ENCODE data around the gene CAPZB.

The CAPZB gene

DNA sequence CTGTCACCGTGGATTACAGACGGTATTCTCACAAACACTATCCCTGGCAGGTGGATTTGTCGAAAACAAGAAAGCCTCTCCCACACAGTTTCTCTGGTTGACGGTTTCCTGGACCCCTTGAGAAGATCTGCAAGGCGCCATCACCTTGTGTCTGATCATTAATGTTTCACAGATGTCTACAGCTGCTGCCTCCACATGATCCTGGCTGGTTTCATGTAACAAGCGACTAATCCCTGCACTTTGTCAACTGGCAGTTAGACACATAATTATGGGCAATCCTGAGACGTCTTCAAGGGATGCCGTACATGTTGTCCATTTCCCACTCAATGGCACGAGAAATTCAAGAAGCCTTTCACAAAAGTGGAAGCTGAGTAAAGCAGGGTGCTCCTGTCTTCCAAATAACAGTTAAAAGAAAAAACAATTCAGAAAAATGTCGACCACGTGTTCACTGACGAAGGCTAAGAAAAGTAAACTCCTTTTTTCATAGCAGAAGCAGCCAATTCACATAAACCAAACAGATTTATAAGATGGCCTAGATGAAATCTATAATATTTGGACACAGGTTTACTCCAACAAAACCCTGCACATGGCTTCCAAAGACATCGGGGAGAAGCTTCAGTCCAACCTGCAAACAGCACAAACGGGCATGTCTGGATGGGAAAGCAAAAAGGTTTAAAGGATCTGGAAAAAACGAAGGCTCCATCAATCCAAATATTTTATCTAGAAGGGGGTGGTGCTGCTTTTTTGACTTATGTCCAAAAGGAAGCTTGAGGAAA is 52.2 kb downstream of the CAPZB start:
- no peak overlapping the region for H3K4me3 ChIP-seq (ENCODE audit: low read depth, low read length)

DNA sequence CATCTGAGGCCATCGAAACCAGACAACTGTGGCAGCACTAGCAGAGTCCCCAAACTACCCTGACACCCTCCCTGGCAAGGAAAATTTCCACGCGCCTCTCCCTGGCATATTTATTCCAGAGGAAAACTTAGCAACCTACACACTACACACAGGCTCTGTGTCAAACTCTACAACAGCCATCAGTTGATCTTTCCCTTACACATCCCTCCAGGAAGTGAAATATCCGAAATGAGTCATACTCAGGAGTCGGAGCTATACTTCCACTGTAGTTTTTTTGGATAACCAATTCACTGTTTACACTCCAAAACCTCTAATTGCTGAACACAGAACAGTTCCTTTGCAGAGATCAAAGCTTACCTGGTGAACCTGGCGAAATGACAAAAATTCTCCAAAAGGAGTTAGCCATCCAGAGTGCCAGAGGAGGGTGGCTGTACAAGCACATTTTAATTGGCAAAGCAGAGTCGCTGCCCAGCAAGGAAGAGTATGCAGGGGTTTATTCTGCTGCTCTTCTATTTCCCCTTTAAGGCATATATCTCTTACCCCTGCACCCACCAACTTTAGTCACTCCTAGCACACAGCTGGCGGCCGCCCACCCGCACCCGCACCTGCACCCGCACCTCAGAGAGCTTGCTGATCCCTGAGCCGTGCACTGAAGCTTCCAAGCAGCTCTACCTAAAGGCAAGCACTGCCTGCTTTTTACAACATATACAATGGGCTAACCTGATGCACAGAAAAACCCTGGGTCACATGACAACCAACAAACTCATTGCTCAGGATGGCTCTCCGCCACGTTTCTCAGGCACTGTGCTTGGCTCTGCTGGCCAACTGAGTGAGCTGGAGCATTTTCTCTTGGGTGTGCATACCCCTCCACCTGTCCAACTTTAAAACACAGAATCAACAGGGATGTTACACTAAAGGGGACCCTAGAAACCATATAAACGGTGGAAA is 54.9 kb downstream of the CAPZB start:
- no peak overlapping the region for H3K4me3 ChIP-seq (ENCODE audit: low read depth, low read length)

DNA sequence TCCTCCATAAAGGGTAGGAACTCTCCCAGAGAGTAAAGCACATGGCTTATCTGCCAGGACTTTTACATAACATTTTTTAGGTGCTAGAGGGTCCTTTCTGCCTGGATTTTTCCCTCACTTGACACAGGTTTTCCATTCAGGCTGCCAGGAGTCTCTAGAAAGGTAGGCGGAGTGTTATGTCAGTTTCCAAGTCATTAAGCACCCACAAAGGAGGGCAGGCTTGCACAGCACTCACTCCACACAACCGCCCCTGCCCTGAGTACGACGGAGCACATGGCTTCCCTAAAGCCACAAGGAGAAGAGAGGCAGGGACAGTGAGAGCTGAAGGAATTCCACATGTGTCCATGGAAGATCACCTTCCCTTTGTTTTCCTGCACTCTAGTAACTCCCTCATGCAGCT is 55.7 kb downstream of the CAPZB start:
- H3K4me3 ChIP-seq (ENCODE audit: low read depth, low read length), result no peak overlapping the region

DNA sequence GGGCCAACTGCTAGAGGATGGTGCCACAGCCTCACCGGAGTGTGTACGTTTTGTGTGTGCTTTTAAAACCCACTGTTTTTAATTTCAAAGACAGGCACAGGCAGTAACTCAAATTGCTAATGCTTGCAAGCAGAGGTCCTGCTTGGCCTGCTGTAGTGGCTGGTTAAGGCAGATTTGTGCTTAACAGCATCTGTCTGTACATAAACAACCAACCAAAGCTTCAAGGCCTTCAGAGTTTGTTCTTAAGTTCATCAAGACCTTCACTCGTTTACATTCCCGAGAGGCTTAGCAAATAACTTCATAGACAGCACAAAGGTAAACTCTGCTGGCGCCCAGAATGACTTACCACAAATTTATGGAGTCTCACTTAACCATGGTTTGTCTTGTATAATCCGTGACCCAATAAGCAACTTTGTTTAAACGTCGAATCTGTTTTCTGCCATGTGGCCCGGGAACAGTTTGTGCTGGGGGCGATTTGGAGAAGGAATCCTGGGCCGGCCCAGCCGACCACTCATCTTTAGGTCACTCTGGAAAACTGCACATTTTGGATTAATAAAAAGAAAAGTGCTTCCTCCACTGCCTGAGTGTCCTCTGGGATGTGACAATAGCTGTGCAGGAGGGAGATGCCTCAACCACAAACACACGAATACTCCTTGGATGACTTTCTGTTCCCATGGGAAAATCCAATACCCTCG is 58.1 kb downstream of the CAPZB start:
- no peak overlapping the region for H3K4me3 ChIP-seq (ENCODE audit: low read depth, low read length)

DNA sequence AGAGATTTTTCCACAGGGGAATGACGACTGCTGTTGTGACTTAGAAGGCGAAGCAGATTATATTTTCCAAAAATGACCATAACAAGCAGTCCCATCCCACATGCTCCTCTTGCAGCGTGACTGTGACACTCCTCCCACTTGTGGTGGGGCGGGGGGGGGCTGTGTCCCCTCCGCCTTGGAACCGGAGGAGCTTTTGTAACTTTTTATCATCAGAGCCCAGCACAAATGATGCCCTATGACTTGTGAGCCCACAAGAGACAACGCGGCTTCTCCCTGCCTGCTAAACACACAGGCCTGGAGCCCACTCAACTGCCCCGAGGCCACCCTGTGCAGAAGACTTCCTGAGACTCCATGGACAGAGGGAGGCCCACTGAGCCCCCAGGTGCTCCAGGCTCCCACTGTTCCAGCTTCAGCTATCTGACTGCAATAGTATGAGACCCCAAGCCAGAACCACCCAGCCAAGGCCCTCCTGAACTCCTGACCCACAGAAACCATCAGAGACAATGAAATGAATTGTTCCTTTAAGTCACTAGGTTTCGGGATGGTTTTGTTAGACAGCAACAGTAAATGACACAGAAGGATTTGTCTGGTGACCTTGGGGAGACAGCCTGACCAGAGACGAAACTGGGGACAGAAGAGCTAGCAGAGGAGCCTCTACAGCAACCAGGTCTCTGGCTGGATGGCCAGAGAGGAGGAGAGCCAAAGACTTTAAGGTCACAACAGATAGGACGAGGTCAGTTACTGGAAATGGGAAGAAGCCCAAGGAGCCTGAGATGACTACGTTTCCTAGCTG is 58.8 kb downstream of the CAPZB start:
- H3K4me3 ChIP-seq (ENCODE audit: low read depth, low read length), result no peak overlapping the region

DNA sequence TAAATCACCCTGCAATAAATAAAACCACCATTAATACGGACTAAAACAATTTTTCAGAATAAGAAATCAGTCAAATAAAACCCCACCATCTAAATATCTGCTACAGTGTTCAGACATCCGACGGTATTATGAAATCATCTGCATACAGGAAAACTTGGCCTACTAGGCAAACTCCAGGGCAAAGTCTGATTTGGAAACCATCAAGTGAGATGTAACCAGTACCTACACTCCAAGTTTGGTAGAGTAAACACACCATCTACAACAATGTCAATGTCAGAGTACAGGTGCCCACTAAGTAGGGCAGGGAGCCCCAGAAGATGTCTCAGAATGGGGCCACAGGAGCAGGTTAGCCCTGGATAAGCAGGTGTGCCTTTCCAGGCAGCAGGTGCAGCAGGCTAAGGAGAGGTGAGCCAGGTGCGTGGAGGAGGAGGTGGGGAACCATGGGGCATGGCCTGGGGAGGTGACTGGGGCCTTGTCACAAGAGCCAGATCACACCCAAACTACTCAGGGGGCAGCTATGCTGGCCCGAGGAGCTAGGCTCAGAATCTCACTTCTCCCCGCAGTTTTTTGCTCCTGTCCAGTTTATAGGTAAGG is 59.6 kb downstream of the CAPZB start:
- H3K4me3 ChIP-seq (ENCODE audit: low read depth, low read length), result no peak overlapping the region

DNA sequence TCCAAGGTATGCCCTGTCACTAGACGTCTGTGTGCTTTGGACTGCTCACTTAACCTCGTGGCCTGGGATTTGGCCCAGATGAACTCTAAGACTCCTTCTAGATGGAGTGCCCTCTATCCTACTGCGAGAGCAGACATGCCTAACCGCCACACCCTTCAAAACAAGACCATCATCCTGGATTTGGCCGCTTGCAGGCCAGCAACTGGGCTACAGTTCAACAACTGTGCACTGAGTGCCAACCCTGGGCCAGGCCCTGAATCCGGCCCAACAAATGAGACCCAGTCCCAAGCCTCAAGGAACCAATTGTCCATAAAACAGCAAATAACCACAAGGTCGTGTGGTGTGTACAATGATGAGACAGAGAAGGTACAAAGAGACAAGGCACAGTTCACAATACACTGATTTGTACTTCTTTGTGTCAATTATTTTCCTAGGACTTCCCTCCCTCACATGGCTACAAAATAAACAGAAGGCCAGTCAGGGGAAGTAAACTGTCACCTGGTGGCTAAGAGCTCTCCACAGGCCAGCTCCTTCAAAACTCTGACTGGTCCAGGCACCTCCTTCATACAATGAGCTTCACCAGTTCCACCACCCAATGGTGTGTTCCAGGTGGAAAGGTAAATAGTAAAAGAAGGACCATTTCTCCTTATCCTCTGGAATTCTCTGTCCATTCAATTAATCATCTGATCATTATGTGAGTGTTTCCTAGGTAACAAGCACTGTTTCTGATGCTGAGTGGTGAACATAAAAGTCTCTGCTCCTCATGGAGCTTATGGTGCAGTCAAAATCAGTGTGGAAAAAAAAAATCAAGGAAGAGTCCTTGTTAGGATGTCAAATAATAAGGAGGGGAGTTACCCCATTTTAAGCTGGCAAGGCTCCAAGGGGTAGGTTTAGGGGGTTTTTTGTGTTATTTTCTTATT is 60.4 kb downstream of the CAPZB start:
- H3K4me3 ChIP-seq (ENCODE audit: low read depth, low read length), result no peak overlapping the region

DNA sequence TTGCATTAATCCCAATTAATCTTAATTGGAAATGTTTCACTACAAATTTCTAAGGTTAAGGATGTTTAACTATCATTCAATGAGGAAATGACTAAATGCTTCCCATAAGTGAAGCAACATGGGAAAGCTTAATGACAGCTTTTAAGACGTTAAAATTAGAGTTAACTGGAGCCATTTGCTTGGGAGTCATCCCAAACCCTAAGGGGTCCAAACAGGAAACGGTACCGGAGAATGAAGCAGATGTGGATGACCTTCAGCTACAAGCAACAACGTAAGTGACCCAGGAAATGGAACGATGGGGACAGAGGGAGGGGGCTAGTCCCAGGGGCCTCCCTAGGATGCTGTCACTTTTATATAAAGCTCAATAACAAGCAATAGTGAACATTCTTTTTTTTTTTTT is 62.2 kb downstream of the CAPZB start:
- H3K4me3 ChIP-seq (ENCODE audit: low read depth, low read length), result no peak overlapping the region

DNA sequence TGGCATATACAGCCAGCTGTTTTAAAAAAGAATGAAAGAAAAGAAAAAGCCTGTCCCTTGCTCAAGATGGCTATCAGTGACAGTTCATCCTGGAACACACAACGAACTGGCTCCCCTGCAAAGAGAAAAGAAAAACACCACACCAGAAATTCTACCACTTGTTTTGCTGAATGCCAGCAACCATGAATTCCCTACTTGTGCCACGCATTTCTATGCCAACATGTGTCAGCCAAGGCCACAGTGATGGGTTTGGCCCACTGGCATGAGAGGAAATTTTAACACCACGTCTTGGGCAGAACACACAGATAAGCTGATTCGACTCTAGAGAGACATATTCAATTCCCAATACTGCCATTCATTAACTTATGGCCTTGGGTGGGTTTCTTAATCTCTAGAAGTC is 64.0 kb downstream of the CAPZB start:
- no peak overlapping the region for H3K4me3 ChIP-seq (ENCODE audit: low read depth, low read length)

DNA sequence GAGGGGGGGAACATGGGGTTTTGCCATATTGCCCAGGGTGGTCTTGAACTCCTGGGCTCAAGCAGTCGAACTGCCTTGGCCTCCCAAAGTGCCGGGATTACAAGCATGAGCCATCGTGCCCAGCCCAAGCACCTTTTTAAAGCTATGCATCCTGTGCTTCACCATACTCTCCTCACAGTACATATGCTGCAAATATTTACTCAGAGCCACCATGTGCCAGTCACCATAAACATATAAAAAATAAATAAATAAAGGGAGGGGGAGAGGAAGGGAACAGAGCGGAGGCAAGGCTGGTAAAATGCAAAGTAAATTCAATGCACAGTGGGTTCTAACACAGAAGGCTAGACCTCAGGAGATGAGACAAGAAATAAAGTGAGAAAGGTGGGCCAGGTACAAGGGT is 64.7 kb downstream of the CAPZB start:
- no peak overlapping the region for H3K4me3 ChIP-seq (ENCODE audit: low read depth, low read length)

DNA sequence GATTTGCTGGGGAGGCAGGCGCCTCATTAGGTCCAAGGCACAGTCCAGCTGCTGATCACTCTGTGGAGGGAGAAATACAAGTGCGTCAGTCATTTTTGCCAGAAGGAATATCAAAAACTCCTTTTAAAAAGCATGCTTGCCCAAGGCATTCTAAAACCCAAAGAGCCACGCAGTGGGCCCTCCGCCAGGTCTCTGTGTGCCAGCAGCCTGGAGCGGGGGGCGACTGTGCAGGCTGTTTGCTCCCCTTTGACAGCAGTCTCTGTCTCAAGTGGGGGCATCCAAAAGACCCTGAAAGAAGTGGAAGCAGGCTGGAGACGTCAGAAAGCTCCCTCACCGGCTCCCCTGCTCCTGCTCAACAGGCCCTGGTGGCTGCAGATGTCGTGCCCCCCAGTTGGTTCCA is 65.6 kb downstream of the CAPZB start:
- H3K4me3 ChIP-seq (ENCODE audit: low read depth, low read length), result no peak overlapping the region

DNA sequence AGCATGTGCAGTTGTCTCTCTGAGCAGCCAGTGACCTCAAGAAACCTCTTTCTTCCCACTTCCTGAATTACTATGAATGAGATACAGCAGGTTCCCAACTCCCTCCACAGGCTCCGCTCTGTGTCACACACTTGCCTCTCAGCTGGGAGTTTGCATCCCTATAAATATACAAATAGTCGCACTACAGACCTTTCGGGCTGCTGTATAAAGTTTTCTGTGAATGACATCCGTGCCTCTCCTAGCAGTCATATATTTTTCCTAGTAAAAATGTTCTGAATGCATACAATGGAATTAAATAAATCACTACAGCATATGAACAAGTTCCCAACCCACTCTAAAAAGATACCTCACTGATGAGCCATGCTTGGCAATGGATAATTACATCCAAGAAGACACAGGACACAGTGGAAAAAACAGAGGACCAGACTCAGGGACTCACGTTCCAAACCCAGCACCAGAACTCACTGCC is 66.8 kb downstream of the CAPZB start:
- no peak overlapping the region for H3K4me3 ChIP-seq (ENCODE audit: low read depth, low read length)

DNA sequence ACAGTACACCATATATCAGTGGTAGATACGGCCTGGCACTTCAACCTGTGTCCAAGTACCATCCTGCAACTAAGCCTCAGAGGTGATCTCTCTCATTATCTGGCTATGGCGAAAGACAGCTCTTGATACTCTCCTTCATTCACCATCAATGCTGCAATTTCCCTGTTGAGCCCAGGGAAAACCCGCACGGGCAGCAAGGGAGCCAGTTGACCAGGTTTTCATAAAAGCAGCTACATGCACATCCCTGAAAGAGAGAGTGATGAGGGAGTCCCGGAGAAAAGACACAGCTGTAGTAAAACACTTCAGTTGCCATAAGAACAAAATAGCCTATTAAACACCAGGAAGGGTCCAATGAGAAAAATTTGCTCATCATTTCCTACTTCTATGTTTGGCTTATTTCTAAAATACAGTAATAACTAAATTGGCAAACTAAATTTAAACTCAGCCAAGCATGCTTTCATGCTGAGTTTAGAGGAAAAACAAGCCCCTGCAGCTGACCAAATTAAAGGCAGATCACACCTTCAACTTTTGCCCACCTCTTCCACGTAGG is 68.3 kb downstream of the CAPZB start:
- no peak overlapping the region for H3K4me3 ChIP-seq (ENCODE audit: low read depth, low read length)

DNA sequence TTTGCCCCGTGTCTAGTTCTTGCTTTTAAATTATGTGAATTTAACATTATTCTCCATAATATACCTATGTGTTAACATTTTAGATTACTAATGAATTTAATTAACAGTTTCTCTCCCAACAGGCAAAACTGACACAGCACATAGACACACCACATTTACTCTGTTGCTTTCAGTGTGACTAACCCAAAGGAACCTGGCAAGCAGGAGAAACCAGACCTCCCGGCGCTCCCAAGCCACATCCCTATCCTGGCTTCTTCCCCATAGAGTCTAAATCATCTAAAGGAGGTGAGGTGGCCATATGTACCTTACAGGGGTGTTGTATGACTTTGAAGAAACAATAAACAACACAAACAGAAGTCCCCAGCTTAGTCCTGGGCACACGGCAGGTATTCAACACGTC is 69.2 kb downstream of the CAPZB start:
- H3K4me3 ChIP-seq (ENCODE audit: low read depth, low read length), result no peak overlapping the region

DNA sequence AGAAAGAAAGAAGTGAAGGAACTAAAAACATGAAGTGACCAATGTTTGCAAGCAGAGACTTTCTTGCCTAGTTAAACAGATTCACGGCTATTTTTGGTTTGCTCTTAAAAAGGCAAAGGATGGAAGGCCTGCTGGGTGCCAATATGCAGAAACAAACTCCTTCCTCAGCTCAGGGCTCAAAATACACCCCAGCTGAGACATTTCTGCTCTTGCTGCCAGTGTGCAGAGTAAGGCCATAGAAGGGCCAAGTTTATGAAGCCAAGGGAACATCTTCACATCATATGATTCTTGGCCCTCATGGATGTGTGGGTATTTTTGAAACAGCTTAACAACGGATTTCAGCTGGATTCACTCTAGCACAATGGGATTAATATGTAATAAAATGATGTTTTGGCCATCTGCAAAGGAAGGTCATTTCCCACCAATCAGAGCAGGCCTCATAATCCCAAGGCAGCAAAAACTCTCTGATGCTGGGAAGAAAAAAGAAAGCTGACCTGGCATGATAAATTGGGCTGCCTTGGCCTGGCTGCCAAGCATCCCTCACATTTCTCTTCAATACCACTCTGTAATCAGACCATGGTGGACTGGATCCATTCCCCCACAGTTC is 70.7 kb downstream of the CAPZB start:
- no peak overlapping the region for H3K4me3 ChIP-seq (ENCODE audit: low read depth, low read length)

DNA sequence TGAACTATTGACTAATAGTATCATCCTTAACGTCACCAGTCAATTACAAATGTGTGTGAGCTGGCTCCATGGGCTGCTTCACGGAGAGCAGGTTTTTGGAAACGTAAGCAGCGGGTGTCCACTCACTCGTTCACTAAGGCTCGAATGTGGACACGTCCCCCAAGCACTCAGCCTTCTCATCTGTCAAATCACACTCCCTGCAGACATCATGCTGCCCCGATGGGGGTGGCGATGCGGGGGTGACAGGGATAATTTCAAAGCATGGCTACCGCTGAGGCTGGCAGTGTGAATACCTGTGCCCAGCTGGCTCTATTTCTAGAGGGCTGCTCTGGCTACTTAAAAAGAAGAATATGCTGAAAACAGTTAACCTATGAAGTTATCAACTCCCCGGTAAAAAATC is 71.3 kb downstream of the CAPZB start:
- H3K4me3 ChIP-seq (ENCODE audit: low read depth, low read length), result no peak overlapping the region

DNA sequence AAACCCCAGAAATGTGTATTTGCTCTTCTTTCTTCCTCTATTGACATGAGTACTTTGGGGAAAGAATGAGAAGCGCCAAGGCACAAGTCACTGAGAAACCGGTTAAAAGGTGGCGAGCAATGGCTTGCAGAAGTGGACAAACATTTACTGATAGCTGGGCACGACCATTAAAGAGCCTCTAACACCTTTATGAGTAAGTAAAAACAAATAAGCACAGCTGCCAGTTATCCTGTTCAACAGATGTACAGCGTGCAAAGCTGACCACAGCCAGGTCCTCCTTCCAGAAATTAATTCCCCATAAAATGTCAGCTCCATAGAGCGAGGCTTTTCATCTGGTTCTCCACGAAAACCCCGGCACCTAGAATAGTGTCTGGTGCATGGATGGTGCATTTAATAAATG is 72.7 kb downstream of the CAPZB start:
- no peak overlapping the region for H3K4me3 ChIP-seq (ENCODE audit: low read depth, low read length)

DNA sequence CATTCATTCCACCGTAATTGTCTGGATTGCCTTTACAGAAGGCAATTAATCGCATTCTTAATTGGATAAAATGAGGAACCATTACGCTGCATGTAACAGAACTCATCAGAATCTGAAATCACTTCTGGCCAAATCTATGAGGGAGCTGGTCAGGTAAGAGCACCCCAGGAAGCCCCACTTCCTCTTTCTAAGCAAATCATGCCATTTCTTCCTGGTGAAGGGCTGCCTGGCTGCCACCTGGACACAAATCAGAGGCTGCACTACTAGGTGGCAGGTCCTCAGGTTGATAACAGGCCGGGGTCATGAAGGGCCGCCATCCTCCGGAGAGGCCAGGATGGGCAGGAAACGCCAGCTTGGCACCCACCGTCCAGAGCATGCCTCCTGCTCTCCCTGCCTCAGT is 73.7 kb downstream of the CAPZB start:
- H3K4me3 ChIP-seq (ENCODE audit: low read depth, low read length), result no peak overlapping the region

DNA sequence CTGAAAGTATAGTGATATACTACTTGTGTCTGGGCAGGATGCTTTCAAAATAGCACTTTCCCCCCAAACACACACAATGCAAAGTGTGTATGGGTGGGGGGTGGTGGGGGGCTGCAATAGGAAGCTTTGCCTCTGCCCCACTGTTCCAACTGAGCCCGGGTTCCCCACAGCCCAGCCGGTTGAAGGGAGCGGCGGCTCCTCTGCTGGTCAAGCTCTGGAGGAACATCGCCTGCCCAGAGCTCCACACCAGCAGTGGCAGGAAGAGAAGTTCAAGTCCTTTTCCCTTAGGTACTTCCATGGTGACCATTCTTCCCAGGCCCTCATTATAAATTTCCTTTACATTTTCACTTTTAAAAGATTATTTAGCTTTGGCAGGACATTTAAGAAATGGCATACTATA is 74.9 kb downstream of the CAPZB start:
- no peak overlapping the region for H3K4me3 ChIP-seq (ENCODE audit: low read depth, low read length)
